ENCODE data around the gene PCDHGA9.
A peak's percentile ranks its signal among the peaks of the same experiment; 100 is the strongest.
"Not testable (repeated sequence)": the region's sequence is repeated elsewhere in the genome, so short reads cannot be mapped to it uniquely, and the experiment has no call there.

Gene PCDHGA9

GRCh38 chr5:141420855-141421488, 18.4 kb downstream of the PCDHGA9 start, which contains the start of gene PCDHGA11:
Gene PCDHGA11, plus strand, starts transcription at chr5:141421051. Its CDS starts 177 bp downstream, at chr5:141421228.
- H3K4me3 ChIP-seq (ENCODE audit: low read depth, low read length), result peak within 1 kb of the TSS; percentile 55
- DNase-seq (ENCODE audit: low read depth), result peak; percentile 69
- peak; percentile 71 for TF ChIP-seq CTCF (conservative IDR thresholded peaks at IDR 0.05; ENCODE audit: low read depth, low read length)

GRCh38 chr5:141421489-141421855, 18.9 kb downstream of the PCDHGA9 start:
- H3K4me3 ChIP-seq (ENCODE audit: low read depth, low read length), result peak overlapping the region; percentile 55
- no peak for DNase-seq (ENCODE audit: low read depth)
- no peak for TF ChIP-seq CTCF (conservative IDR thresholded peaks at IDR 0.05; ENCODE audit: low read depth, low read length)

GRCh38 chr5:141422742-141423291, 20.2 kb downstream of the PCDHGA9 start:
- DNase-seq (ENCODE audit: low read depth), result no peak
- no peak for TF ChIP-seq CTCF (conservative IDR thresholded peaks at IDR 0.05; ENCODE audit: low read depth, low read length)
- no peak overlapping the region for H3K4me3 ChIP-seq (ENCODE audit: low read depth, low read length)

- no peak for TF ChIP-seq CTCF (conservative IDR thresholded peaks at IDR 0.05; ENCODE audit: low read depth, low read length)
- DNase-seq (ENCODE audit: low read depth), result no peak
These were observed 25.3 kb downstream of the PCDHGA9 start for GRCh38 chr5:141427783-141428426.

GRCh38 chr5:141430332-141431113, 27.9 kb downstream of the PCDHGA9 start, which contains the start of gene PCDHGA12:
Gene PCDHGA12, plus strand, starts transcription at chr5:141430507. Its CDS starts 253 bp downstream, at chr5:141430760.
- DNase-seq (ENCODE audit: low read depth), result peak; percentile 85
- peak within 1 kb of the TSS; percentile 43 for H3K4me3 ChIP-seq (ENCODE audit: low read depth, low read length)
- TF ChIP-seq CTCF (conservative IDR thresholded peaks at IDR 0.05; ENCODE audit: low read depth, low read length), result peak; percentile 66

More at GRCh38 chr5:141427783-141428426, 25.3 kb downstream of the PCDHGA9 start:
- H3K4me3 ChIP-seq (ENCODE audit: low read depth, low read length), result no peak overlapping the region

- no peak overlapping the region for H3K4me3 ChIP-seq (ENCODE audit: low read depth, low read length)
- no peak for TF ChIP-seq CTCF (conservative IDR thresholded peaks at IDR 0.05; ENCODE audit: low read depth, low read length)
- peak; percentile 5 for DNase-seq (ENCODE audit: low read depth)
These were observed 28.7 kb downstream of the PCDHGA9 start for GRCh38 chr5:141431286-141431685.

- H3K4me3 ChIP-seq (ENCODE audit: low read depth, low read length); DNase-seq (ENCODE audit: low read depth): not testable (repeated sequence)
These were observed 29.7 kb downstream of the PCDHGA9 start for GRCh38 chr5:141432308-141432707.

- H3K4me3 ChIP-seq (ENCODE audit: low read depth, low read length); DNase-seq (ENCODE audit: low read depth): not testable (repeated sequence)
These were observed 30.1 kb downstream of the PCDHGA9 start for GRCh38 chr5:141432726-141433125.

Measured in choroid plexus epithelial cell (primary cell).